Ovary (tissue), 9 donors: ENCODE data around the gene NUDT5. TPM values are rescaled to one million over a fixed set of nuclear protein-coding genes. Genes with fewer than 3 reads are reported as not detected.
"Not testable (repeated sequence)": the region's sequence is repeated elsewhere in the genome, so short reads cannot be mapped to it uniquely, and the experiment has no call there.

ENCODE experiments used
- DNase-seq, 5 donors: peaks; one replicate each; pipeline ENCODE4 v3.0.0-alpha.2; 2019 to 2020
- H3K27ac ChIP-seq, 2 donors: fragments of 200-600 bp; one replicate each; pipeline versions ENCODE4 v1.5.1 to v1.8.0; 2019 to 2022
- H3K27me3 ChIP-seq: fragments of 200-600 bp; one replicate; pipeline ENCODE4 v1.8.0; 2022
- H3K36me3 ChIP-seq: fragments of 200-600 bp; sonication (generic); one replicate; pipeline ENCODE4 v1.5.1; 2019
- H3K4me1 ChIP-seq: one replicate; pipeline ENCODE4 v1.8.1; 2013; ENCODE audit warnings: mild to moderate bottlenecking, moderate library complexity; ENCODE audit not compliant: insufficient read depth
- H3K4me3 ChIP-seq: fragments of 200-600 bp; sonication (generic); one replicate; pipeline ENCODE4 v1.5.1; 2017
- H3K9me3 ChIP-seq, 2 donors: fragments of 200-600 bp in 1 of 2; sonication (generic) in 1 of 2; one replicate each; pipeline versions ENCODE4 v1.5.1 to v1.8.1; 2013 to 2019; ENCODE audit warnings: mild to moderate bottlenecking in 1 of 2, moderate library complexity in 1 of 2
- CTCF ChIP-seq, 3 donors: fragments of 450-650 bp in 2 of 3; fragments of 200-600 bp in 1 of 3; IDR thresholded peaks; one replicate each; pipeline versions ENCODE4 v1.5.1 to v1.8.0; 2016 to 2022; ENCODE audit warnings: antibody characterized with exemption in 3 of 3, mild to moderate bottlenecking in 1 of 3
- EP300 ChIP-seq: sonication (generic); formaldehyde crosslinking; IDR thresholded peaks from one replicate; pipeline ENCODE4 v1.6.1; 2017; ENCODE audit warnings: antibody characterized with exemption
- POLR2A ChIP-seq: fragments of 450-650 bp; IDR thresholded peaks from one replicate; pipeline ENCODE4 v1.6.1; 2017; ENCODE audit warnings: antibody characterized with exemption, mild to moderate bottlenecking, moderate library complexity
- WGBS, 3 donors: extraction: QIAGEN DNeasy Blood & Tissue Kit in 1 of 3; methylation state at CpG; one replicate each; pipeline versions ENCODE4 v1.1.5 to v1.1.7; 2013 to 2017; 5-methylcytosine and 5-hydroxymethylcytosine counted together
- intact Hi-C, 4 donors: fragments of 100-400 bp; cut with DNase I; formaldehyde crosslinking; loops; one replicate each; pipeline versions ENCODE4 v1.11.0 to v1.15.1; 2022 to 2023
- polyA plus RNA-seq, 2 donors: library from polyadenylated mRNA; stranded (reverse); fragments of 200-250 nt in 1 of 2; fragments of 350-450 nt in 1 of 2; fragmentation: Illumina TruSeq in 1 of 2; extraction: RNeasy Lipid Tissue Mini Kit (QIAGEN cat#74804) in 1 of 2; gene quantifications; one replicate each; pipeline ENCODE4 v1.2.3, GENCODE V29; 2013 to 2014
- total RNA-seq, 7 donors: library from RNA; depleted of rRNA in 2 of 7; stranded (reverse); fragments of >200 nt in 2 of 7; fragmentation: NEBNext Ultra II Directional in 3 of 7; extraction: Animal tissue kit (Norgen Biotek cat#: 25700) in 3 of 7; gene quantifications; one replicate each; pipeline versions ENCODE4 v1.1.0 to v1.2.4, GENCODE V29; 2016 to 2023
- donor health status: DM: no; HTN: no; CAD: no; lungs with moderate emphysema.
- donor health status: DM: no; HTN: no; CAD: no.
- donor health status: Bipolar disorder and iron deficiency.
- donor health status: DM: yes; HTN: yes; CAD: no.
- donor health status: DM: no; HTN: no; CAD: no.
- donor health status: DM: yes; HTN: yes; CAD: no.

The NUDT5 gene
- total and polyA plus RNA-seq, 9 donors: 15.8 to 56.5 (median 24.7) TPM

DNA sequence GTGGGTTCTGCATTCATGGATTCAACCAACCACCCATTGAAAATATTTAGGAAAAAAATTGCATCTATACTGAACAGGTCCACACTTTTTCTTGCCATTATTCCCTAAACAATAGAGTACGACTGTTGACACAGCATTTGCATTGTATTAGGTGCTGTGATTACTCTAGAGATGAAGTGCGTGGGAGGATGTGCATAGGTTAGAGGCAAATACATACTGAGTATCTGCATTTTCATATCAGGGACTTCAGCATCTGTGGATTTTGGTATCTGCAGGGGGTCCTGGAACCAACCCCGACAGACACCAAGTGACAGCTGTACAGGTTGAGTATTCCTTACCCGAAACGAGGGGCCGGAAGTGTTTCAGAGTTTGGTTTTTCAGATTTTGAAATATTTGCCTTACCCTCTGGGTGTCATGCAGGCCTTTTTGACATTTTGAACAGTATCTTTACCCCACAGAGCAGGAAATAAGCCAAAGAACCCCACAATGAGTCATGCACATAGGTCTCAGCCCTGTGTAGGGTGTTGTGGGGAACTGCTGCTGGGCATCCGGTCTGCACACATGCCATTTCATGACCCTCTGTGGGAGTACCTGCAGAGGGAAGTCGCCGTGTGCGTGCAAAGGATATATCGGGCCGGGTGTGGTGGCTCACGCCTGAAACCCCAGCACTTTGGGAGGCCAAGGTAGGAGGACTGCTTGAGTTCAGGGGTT lies 14.5 kb downstream of the NUDT5 start:
- intact Hi-C loops: no loop called here
- DNase-seq: no peak
- WGBS, 3 donors: 89 to 93% (median 92%) methylated on average over 13 of the region's 13 CpGs

GRCh38 chr10:12180221-12180974 lies 15.3 kb downstream of the NUDT5 start:
- no peak overlapping the region for H3K4me3 ChIP-seq
- TF ChIP-seq CTCF (IDR thresholded peaks at IDR 0.05) (no peak), POLR2A (no peak), EP300 (no peak)
- WGBS, 3 donors: 58 to 63% (median 60%) methylated on average over 9 of the region's 9 CpGs
- no peaks in the 10 kb centered on the region for H3K36me3 ChIP-seq
- DNase-seq: no peak
- H3K27ac ChIP-seq: no peak overlapping the region
- no peaks in the 10 kb centered on the region for H3K4me1 ChIP-seq
- H3K9me3 ChIP-seq: no peaks in the 10 kb centered on the region
- H3K27me3 ChIP-seq: no peaks in the 10 kb centered on the region
- intact Hi-C loops: no loop called here

More for the DNA sequence above, 14.5 kb downstream of the NUDT5 start:
- TF ChIP-seq EP300 (no peak), POLR2A (no peak), CTCF (IDR thresholded peaks at IDR 0.05) (no peak)
- Histone ChIP-seq H3K27me3 (no peaks in the 10 kb centered on the region), H3K27ac (no peak overlapping the region), H3K4me1 (no peaks in the 10 kb centered on the region), H3K9me3 (no peaks in the 10 kb centered on the region), H3K4me3 (no peak overlapping the region), H3K36me3 (no peaks in the 10 kb centered on the region)

GRCh38 chr10:12179606-12180170 lies 16.0 kb downstream of the NUDT5 start:
- Histone ChIP-seq H3K4me3 (no peak overlapping the region), H3K27me3 (no peaks in the 10 kb centered on the region), H3K9me3 (no peaks in the 10 kb centered on the region), H3K27ac (no peak overlapping the region), H3K4me1 (no peaks in the 10 kb centered on the region), H3K36me3 (no peaks in the 10 kb centered on the region)
- intact Hi-C loops: no loop called here
- WGBS, 3 donors: 52 to 70% (median 61%) methylated on average over 4 of the region's 4 CpGs
- DNase-seq: no peak
- TF ChIP-seq CTCF (IDR thresholded peaks at IDR 0.05) (no peak), EP300 (no peak), POLR2A (no peak)

- WGBS, 3 donors: 83 to 90% (median 85%) methylated on average over 9 of the region's 9 CpGs
- no peaks in the 10 kb centered on the region for H3K27me3 ChIP-seq
- no peaks in the 10 kb centered on the region for H3K36me3 ChIP-seq
- no peaks in the 10 kb centered on the region for H3K9me3 ChIP-seq
- no peaks in the 10 kb centered on the region for H3K4me1 ChIP-seq
- H3K4me3 ChIP-seq: no peak overlapping the region
- TF ChIP-seq CTCF (IDR thresholded peaks at IDR 0.05) (no peak), EP300 (no peak), POLR2A (no peak)
- no peak overlapping the region for H3K27ac ChIP-seq
- DNase-seq: no peak
- intact Hi-C loops: no loop called here
These were observed 18.0 kb downstream of the NUDT5 start for GRCh38 chr10:12177642-12178041.

DNA sequence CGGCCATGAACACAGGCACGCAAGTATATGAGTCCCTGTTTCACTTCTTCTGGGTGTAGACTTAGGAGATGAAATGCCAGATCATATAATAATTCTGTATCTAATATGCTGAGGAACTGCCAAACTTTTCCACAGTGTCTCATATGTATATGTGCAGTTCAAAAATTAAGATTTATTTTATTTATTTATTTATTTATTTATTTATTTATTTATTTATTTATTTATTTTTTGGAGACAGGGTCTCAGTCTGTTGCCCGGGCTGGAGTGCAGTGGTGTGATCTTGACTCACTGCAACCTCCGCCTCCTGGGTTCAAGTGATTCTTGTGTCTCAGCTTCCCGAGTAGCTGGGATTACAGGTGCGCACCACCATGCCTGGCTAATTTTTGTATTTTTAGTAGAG lies 24.2 kb downstream of the NUDT5 start:
- H3K27ac ChIP-seq, H3K9me3 ChIP-seq, intact Hi-C loops, H3K36me3 ChIP-seq, H3K4me3 ChIP-seq, H3K27me3 ChIP-seq, H3K4me1 ChIP-seq, DNase-seq: not testable (repeated sequence)
- 88 to 96% (median 94%) methylated on average over 6 of the region's 6 CpGs for WGBS, 3 donors
